Pancreas (tissue), 10 donors: ENCODE results near the gene CTNNAL1. TPM values are rescaled to one million over a fixed set of nuclear protein-coding genes. Genes with fewer than 3 reads are reported as not detected.

ENCODE experiments used
- ATAC-seq, 4 donors: fragments of 200-7000 bp; cut with Tn5 transposase; one replicate each; pipeline versions ENCODE4 v1.8.0 to v1.9.1; 2020; ENCODE audit warnings: mild to moderate bottlenecking in 4 of 4, moderate library complexity in 4 of 4
- DNase-seq, 6 donors: peaks; one replicate each; pipeline ENCODE4 v3.0.0-alpha.2; 2020
- FAIRE-seq: peaks from 2 replicates; lab custom pipeline; 2012; peaks lifted over from hg19 to GRCh38; lab: Jason Lieb, UNC
- H3K27ac ChIP-seq, 4 donors: fragments of 200-600 bp; sonication (generic); 1 replicate in 3 of 4; 2 replicates in 1 of 4; pipeline versions ENCODE4 v1.5.0 to v1.8.0; 2020
- H3K27me3 ChIP-seq, 4 donors: fragments of 200-600 bp; one replicate each; pipeline ENCODE4 v1.8.0; 2021
- H3K36me3 ChIP-seq, 3 donors: fragments of 200-600 bp; sonication (generic) in 1 of 3; one replicate each; pipeline versions ENCODE4 v1.5.0 to v1.8.0; 2020 to 2021
- H3K4me1 ChIP-seq, 3 donors: fragments of 200-600 bp; one replicate each; pipeline ENCODE4 v1.8.0; 2021
- H3K4me3 ChIP-seq, 4 donors: fragments of 200-600 bp; sonication (generic) in 2 of 4; one replicate each; pipeline versions ENCODE4 v1.5.0 to v1.8.0; 2020 to 2021
- H3K9me3 ChIP-seq, 4 donors: fragments of 200-600 bp; one replicate each; pipeline ENCODE4 v1.8.0; 2021
- WGBS, 2 donors: extraction: QIAGEN DNeasy Blood & Tissue Kit; methylation state at CpG; one replicate each; pipeline ENCODE4 v1.1.7; 2013; 5-methylcytosine and 5-hydroxymethylcytosine counted together
- intact Hi-C, 3 donors: fragments of 100-400 bp; cut with DNase I; formaldehyde crosslinking; loops; one replicate each; pipeline versions ENCODE4 v1.11.1 to v1.14.2; 2022
- polyA plus RNA-seq, 2 donors: library from polyadenylated mRNA; stranded (reverse); fragments of 200-250 nt; gene quantifications; one replicate each; pipeline ENCODE4 v1.2.3, GENCODE V29; 2013
- total RNA-seq, 6 donors: library from RNA; stranded (reverse); fragmentation: NEBNext Ultra II Directional in 4 of 6; extraction: Animal tissue kit (Norgen Biotek cat#: 25700) in 4 of 6; gene quantifications; one replicate each; pipeline versions ENCODE4 v1.2.1 to v1.2.4, GENCODE V29; 2021 to 2023
- TF ChIP-seq, protein P1 (sequence below), 4 donors: fragments of 200-600 bp; sonication (generic) in 3 of 4; IDR thresholded peaks; one replicate each; pipeline versions ENCODE4 v1.5.0 to v1.8.0; 2021; ENCODE audit warnings: antibody characterized with exemption in 4 of 4
- donor health status: healthy with polysubstance abuse.
- donor health status: DM: no; HTN: no; CAD: no; lungs with moderate emphysema.
- donor health status: DM: no; HTN: no; CAD: no.
- donor health status: control.
- donor health status: control.
- donor health status: Bipolar disorder and iron deficiency.
- donor health status: DM: yes; HTN: yes; CAD: no.
- donor health status: DM: no; HTN: no; CAD: no.
- donor health status: DM: no; HTN: no; CAD: no.
- donor health status: DM: yes; HTN: yes; CAD: no.

Gene CTNNAL1
- total and polyA plus RNA-seq, 8 donors, result 8.8 to 29.7 (median 16.6) TPM

GRCh38 chr9:109011231-109011671, 2.0 kb downstream of the CTNNAL1 start:
- no peak for ATAC-seq
- intact Hi-C loops, result no loop called here
- no peak overlapping the region for H3K4me3 ChIP-seq

GRCh38 chr9:109010746-109011145, 2.6 kb downstream of the CTNNAL1 start:
- no peak for FAIRE-seq
- H3K27ac ChIP-seq, result no peak overlapping the region
- TF ChIP-seq, protein P1, sequence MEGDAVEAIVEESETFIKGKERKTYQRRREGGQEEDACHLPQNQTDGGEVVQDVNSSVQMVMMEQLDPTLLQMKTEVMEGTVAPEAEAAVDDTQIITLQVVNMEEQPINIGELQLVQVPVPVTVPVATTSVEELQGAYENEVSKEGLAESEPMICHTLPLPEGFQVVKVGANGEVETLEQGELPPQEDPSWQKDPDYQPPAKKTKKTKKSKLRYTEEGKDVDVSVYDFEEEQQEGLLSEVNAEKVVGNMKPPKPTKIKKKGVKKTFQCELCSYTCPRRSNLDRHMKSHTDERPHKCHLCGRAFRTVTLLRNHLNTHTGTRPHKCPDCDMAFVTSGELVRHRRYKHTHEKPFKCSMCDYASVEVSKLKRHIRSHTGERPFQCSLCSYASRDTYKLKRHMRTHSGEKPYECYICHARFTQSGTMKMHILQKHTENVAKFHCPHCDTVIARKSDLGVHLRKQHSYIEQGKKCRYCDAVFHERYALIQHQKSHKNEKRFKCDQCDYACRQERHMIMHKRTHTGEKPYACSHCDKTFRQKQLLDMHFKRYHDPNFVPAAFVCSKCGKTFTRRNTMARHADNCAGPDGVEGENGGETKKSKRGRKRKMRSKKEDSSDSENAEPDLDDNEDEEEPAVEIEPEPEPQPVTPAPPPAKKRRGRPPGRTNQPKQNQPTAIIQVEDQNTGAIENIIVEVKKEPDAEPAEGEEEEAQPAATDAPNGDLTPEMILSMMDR (IDR thresholded peaks at IDR 0.05), result no peak

More at GRCh38 chr9:109011231-109011671, 2.0 kb downstream of the CTNNAL1 start:
- H3K36me3 ChIP-seq, result no peaks in the 10 kb centered on the region
- H3K9me3 ChIP-seq, result no peaks in the 10 kb centered on the region
- peak overlapping the region in 1 of 4 donors; percentile 91 for H3K27ac ChIP-seq
- TF ChIP-seq, protein P1 (IDR thresholded peaks at IDR 0.05), result no peak
- FAIRE-seq (no peak), DNase-seq (no peak)
- no peaks in the 10 kb centered on the region for H3K27me3 ChIP-seq
- peaks cover 0 to 12% (median 6%) of the 10 kb centered on the region in 3 donors for H3K4me1 ChIP-seq

DNA sequence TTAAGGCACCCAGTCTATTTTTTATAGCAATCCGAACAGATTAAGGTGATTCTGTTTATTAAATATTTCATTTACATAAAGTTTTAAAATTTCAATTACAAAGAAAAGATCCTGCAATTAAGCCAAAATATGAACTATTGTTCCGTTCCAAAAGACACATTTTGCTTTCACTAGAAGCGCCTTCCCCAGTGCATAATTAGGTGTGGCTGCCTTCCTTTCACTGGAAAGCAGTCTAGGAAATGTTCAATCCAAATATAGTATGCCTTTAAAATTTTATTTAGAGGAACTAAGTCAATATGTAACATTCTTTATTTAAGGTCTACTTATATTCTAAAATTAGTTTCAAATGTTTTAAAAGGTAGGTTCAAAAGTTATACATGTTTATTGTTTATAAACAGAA, 7.6 kb downstream of the CTNNAL1 start:
- no peaks in the 10 kb centered on the region for H3K9me3 ChIP-seq
- no peak for FAIRE-seq
- intact Hi-C loops, result no loop called here

More at GRCh38 chr9:109010746-109011145, 2.6 kb downstream of the CTNNAL1 start:
- whole genome bisulfite sequencing, 2 donors, result 32% methylated on average over 1 of the region's 1 CpG
- Histone ChIP-seq H3K36me3 (no peaks in the 10 kb centered on the region), H3K9me3 (no peaks in the 10 kb centered on the region), H3K27me3 (no peaks in the 10 kb centered on the region), H3K4me3 (no peak overlapping the region), H3K4me1 (peaks cover 0 to 12% (median 6%) of the 10 kb centered on the region in 3 donors)
- intact Hi-C loops, result no loop called here
- DNase-seq (no peak), ATAC-seq (no peak)

DNA sequence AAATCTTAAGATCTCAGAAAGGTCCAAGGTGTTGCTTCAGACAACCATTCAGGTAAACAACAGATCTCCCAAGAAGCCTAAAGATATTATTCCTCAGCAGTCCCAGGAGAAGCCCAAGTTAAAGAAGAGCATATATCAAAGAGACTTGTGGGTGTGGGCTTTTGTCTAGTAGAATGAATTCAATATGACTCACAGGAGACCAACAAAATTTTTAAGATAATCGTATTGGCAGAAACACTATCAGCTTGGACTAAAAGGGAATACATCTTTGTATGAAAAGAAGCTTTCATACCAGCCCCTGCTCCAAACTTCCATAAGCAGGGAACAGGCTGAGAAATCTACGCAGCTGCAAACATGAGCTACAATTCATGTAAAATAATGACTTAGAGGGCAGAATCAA, 10.2 kb downstream of the CTNNAL1 start:
- TF ChIP-seq, protein P1 (IDR thresholded peaks at IDR 0.05), result no peak
- ATAC-seq (no peak), FAIRE-seq (no peak), DNase-seq (no peak)
- WGBS, 2 donors, result 73 to 97% methylated on average over 2 of the region's 2 CpGs
- Histone ChIP-seq H3K4me1 (no peaks in the 10 kb centered on the region), H3K27me3 (no peaks in the 10 kb centered on the region), H3K4me3 (no peak overlapping the region), H3K27ac (no peak overlapping the region), H3K9me3 (no peaks in the 10 kb centered on the region), H3K36me3 (no peaks in the 10 kb centered on the region)
- intact Hi-C loops, result no loop called here

More for the DNA sequence above, 7.6 kb downstream of the CTNNAL1 start:
- H3K27ac ChIP-seq, result no peak overlapping the region
- WGBS, 2 donors, result 90% methylated on average over 3 of the region's 3 CpGs
- no peaks in the 10 kb centered on the region for H3K4me1 ChIP-seq
- ATAC-seq, result no peak
- TF ChIP-seq, protein P1 (IDR thresholded peaks at IDR 0.05), result no peak
- no peaks in the 10 kb centered on the region for H3K36me3 ChIP-seq
- no peak for DNase-seq
- H3K27me3 ChIP-seq, result no peaks in the 10 kb centered on the region
- no peak overlapping the region for H3K4me3 ChIP-seq

DNA sequence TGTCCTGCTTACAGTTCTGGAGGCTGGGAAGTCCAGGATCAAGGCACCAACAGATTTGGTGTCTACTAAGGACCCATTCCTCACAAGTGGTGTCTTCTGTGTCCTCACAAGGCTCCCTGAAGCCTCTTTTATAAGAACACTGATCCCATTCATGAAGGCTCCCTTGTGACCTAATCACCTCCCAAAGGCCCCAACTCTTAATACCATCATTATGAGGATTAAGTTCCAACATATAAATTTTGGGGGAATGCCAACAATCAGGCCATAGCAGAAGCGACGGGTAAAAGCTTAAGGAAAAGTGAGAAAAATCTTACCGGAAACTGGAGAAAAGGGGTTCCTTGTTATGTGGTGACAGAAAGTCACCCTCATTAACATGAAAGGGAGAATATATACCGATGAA, 11.2 kb downstream of the CTNNAL1 start:
- Histone ChIP-seq H3K4me3 (no peak overlapping the region), H3K36me3 (no peaks in the 10 kb centered on the region), H3K9me3 (no peaks in the 10 kb centered on the region), H3K27me3 (no peaks in the 10 kb centered on the region), H3K4me1 (no peaks in the 10 kb centered on the region), H3K27ac (no peak overlapping the region)
- ATAC-seq (no peak), FAIRE-seq (no peak), DNase-seq (no peak)
- TF ChIP-seq, protein P1 (IDR thresholded peaks at IDR 0.05), result no peak
- intact Hi-C loops, result no loop called here
- WGBS, 2 donors, result 97 to 98% methylated on average over 4 of the region's 4 CpGs
